B cell (primary cell): ENCODE measurements around the gene MYOD1. TPM values are rescaled to one million over a fixed set of nuclear protein-coding genes. Genes with fewer than 3 reads are reported as not detected.

Experiments used
- ATAC-seq: fragments of 200-7000 bp; cut with Tn5 transposase; one replicate; pipeline ENCODE4 v1.10.0; 2021; ENCODE audit warnings: low read depth, mild to moderate bottlenecking, moderate number of reproducible peaks, moderate library complexity
- CTCF ChIA-PET: fragments of 350-600 bp; sonication (Branson Sonifier 250); formaldehyde crosslinking; loops from one replicate; lab custom pipeline; 2021; ENCODE audit warnings: antibody characterized with exemption, inconsistent platforms; lab: Charles Lee
- POLR2A ChIA-PET: fragments of 350-600 bp; sonication (Branson Sonifier 250); formaldehyde crosslinking; loops from one replicate; lab custom pipeline; 2021; ENCODE audit warnings: antibody characterized with exemption; lab: Charles Lee
- DNase-seq: peaks from one replicate; pipeline ENCODE4 v3.0.0; 2013
- H2AFZ ChIP-seq: 2 replicates; pipeline ENCODE4 v1.6.1; 2012; ENCODE audit warnings: mild to moderate bottlenecking, low read depth, low read length; ENCODE audit not compliant: insufficient read depth, poor library complexity, severe bottlenecking
- H3K27ac ChIP-seq, 2 donors: 1 replicate in 1 of 2; 2 replicates in 1 of 2; pipeline ENCODE4 v1.5.1; 2012 to 2013; ENCODE audit warnings: low read length in 2 of 2, mild to moderate bottlenecking in 2 of 2, moderate library complexity in 1 of 2
- H3K27me3 ChIP-seq, 4 experiments: fragments of 200-600 bp in 1 of 4; sonication (generic) in 1 of 4; replicated peaks in 1 of 4; 1 replicate in 2 of 4; 2 replicates in 2 of 4; pipeline versions ENCODE4 v1.6.1 to v1.7.0; 2013 to 2016; ENCODE audit warnings: low read length in 3 of 4, mild to moderate bottlenecking in 2 of 4, mixed read lengths in 1 of 4, moderate library complexity in 1 of 4; ENCODE audit not compliant: insufficient read depth in 4 of 4, control insufficient read depth in 3 of 4; ENCODE audit errors: control extremely low read depth in 1 of 4
- H3K36me3 ChIP-seq, 2 experiments: replicated peaks in 1 of 2; 1 replicate in 1 of 2; 2 replicates in 1 of 2; pipeline versions ENCODE4 v1.6.1 to v1.7.1; 2013; ENCODE audit warnings: low read length in 1 of 2; ENCODE audit not compliant: insufficient read depth in 2 of 2, control insufficient read depth in 1 of 2; ENCODE audit errors: control extremely low read depth in 1 of 2, extremely low read depth in 1 of 2
- H3K4me1 ChIP-seq, 2 donors: fragments of 200-600 bp in 1 of 2; sonication (generic) in 1 of 2; 1 replicate in 1 of 2; 2 replicates in 1 of 2; pipeline versions ENCODE4 v1.5.1 to v1.6.1; 2013 to 2017; ENCODE audit warnings: low read length in 2 of 2; ENCODE audit not compliant: control insufficient read depth in 2 of 2, insufficient read depth in 2 of 2
- H3K4me2 ChIP-seq: replicated peaks from 2 replicates; pipeline ENCODE3; 2012; ENCODE audit warnings: mild to moderate bottlenecking, low read depth, low read length; ENCODE audit not compliant: poor library complexity, severe bottlenecking
- H3K4me3 ChIP-seq, 5 experiments: fragments of 200-600 bp in 1 of 5; sonication (generic) in 1 of 5; 1 replicate in 3 of 5; 2 replicates in 2 of 5; pipeline versions ENCODE4 v1.5.1 to v1.7.0; 2011 to 2016; ENCODE audit warnings: low read length in 4 of 5, mild to moderate bottlenecking in 4 of 5, low read depth in 2 of 5, control low read depth in 1 of 5, moderate library complexity in 1 of 5; ENCODE audit not compliant: insufficient read depth in 1 of 5; ENCODE audit errors: control extremely low read depth in 1 of 5, extremely low read depth in 1 of 5
- H3K79me2 ChIP-seq: fragments of 200-600 bp; sonication (generic); one replicate; pipeline ENCODE4 v1.6.0; 2016; ENCODE audit warnings: low read length; ENCODE audit not compliant: control insufficient read depth, insufficient read depth
- H3K9ac ChIP-seq: fragments of 200-600 bp; sonication (generic); 2 replicates; pipeline ENCODE4 v1.6.1; 2017; ENCODE audit warnings: mild to moderate bottlenecking, low read length, moderate library complexity
- H3K9me3 ChIP-seq, 3 donors: one replicate each; pipeline versions ENCODE4 v1.6.1 to v1.7.1; 2013; ENCODE audit warnings: low read length in 2 of 3; ENCODE audit not compliant: control insufficient read depth in 2 of 3, insufficient read depth in 1 of 3; ENCODE audit errors: control extremely low read depth in 1 of 3
- H4K20me1 ChIP-seq: 2 replicates; pipeline ENCODE4 v1.6.0; 2012; ENCODE audit warnings: mild to moderate bottlenecking, low read length; ENCODE audit not compliant: insufficient read depth, control insufficient read depth, poor library complexity, severe bottlenecking
- H3K27ac Mint-ChIP-seq: one replicate; pipeline ENCODE4 v1.8.0; 2021; ENCODE audit warnings: mixed read lengths
- H3K27me3 Mint-ChIP-seq: one replicate; pipeline ENCODE4 v1.8.0; 2021; ENCODE audit warnings: mixed read lengths
- H3K4me1 Mint-ChIP-seq: one replicate; pipeline ENCODE4 v1.8.0; 2021; ENCODE audit warnings: mixed read lengths
- H3K4me3 Mint-ChIP-seq: one replicate; pipeline ENCODE4 v1.8.0; 2021; ENCODE audit warnings: mixed read lengths
- H3K9me3 Mint-ChIP-seq: one replicate; pipeline ENCODE4 v1.8.0; 2022; ENCODE audit warnings: mixed read lengths; ENCODE audit not compliant: insufficient read depth
- CTCF ChIP-seq: fragments of 200-600 bp; IDR thresholded peaks from one replicate; pipeline ENCODE4 v1.8.0; 2022; ENCODE audit warnings: antibody characterized with exemption, mild to moderate bottlenecking
- EZH2 ChIP-seq: IDR thresholded peaks from 2 replicates; pipeline ENCODE4 v1.6.1; 2012; ENCODE audit warnings: borderline replicate concordance, low read depth, mild to moderate bottlenecking, moderate library complexity, low read length; ENCODE audit not compliant: insufficient read depth, poor library complexity, severe bottlenecking
- WGBS: methylation state at CpG from one replicate; pipeline ENCODE4 v1.1.5; 2013; ENCODE audit warnings: missing lambda C conversion rate; ENCODE audit not compliant: insufficient coverage; 5-methylcytosine and 5-hydroxymethylcytosine counted together
- intact Hi-C: fragments of 100-400 bp; cut with micrococcal nuclease; formaldehyde crosslinking; loops from one replicate; pipeline ENCODE4 v1.10.0; 2022
- polyA plus RNA-seq: library from polyadenylated mRNA; depleted of rRNA; stranded (reverse); fragments of >200 nt; gene quantifications from 2 replicates; pipeline ENCODE4 v1.2.3, GENCODE V29; 2012
- total RNA-seq, 2 donors: library from RNA; stranded (reverse); fragments of 120-200 nt in 1 of 2; gene quantifications; 1 replicate in 1 of 2; 2 replicates in 1 of 2; pipeline versions ENCODE4 v1.2.3 to v1.2.4, GENCODE V29; 2013 to 2022

MYOD1 gene
- total and polyA plus RNA-seq, 2 donors (not counting 1 experiment from before 2014, with no cell fraction given), result not detected

- H3K27me3 Mint-ChIP-seq, result peaks cover 41% of the 10 kb centered on the region
- DNase-seq (no peak), ATAC-seq (no peak)
- H3K27ac ChIP-seq, result no peak overlapping the region
- H3K9ac ChIP-seq, result no peak overlapping the region
- H3K79me2 ChIP-seq, result no peaks in the 10 kb centered on the region
- no peaks in the 10 kb centered on the region for H4K20me1 ChIP-seq
- no peak overlapping the region for H3K4me2 ChIP-seq
- ChIA-PET CTCF (no interaction called here), POLR2A (no interaction called here)
- no peak overlapping the region for H2AFZ ChIP-seq
- H3K27ac Mint-ChIP-seq, result no peak overlapping the region
- 100% methylated on average over 1 of the region's 1 CpG for WGBS
- no peak for TF ChIP-seq CTCF
- TF ChIP-seq EZH2, result no peak
- no peaks in the 10 kb centered on the region for H3K4me1 ChIP-seq
- H3K4me3 Mint-ChIP-seq, result no peak overlapping the region
- no peak overlapping the region for H3K4me3 ChIP-seq
- peaks cover 14% of the 10 kb centered on the region for H3K9me3 Mint-ChIP-seq
- no peaks in the 10 kb centered on the region for H3K4me1 Mint-ChIP-seq
- no peaks in the 10 kb centered on the region for H3K36me3 ChIP-seq
- peaks cover 0 to 5% (median 0%) of the 10 kb centered on the region in 4 experiments for H3K27me3 ChIP-seq
- intact Hi-C loops, result no loop called here
- peaks cover 0 to 5% (median 0%) of the 10 kb centered on the region in 3 donors for H3K9me3 ChIP-seq
These were observed 45.4 kb upstream of the MYOD1 start for GRCh38 chr11:17673951-17674350.

GRCh38 chr11:17682848-17683247 is 36.5 kb upstream of the MYOD1 start:
- H3K27me3 ChIP-seq, result no peaks in the 10 kb centered on the region
- H3K4me1 ChIP-seq, result no peaks in the 10 kb centered on the region
- no peaks in the 10 kb centered on the region for H3K36me3 ChIP-seq
- H3K27ac ChIP-seq, result no peak overlapping the region
- no peak overlapping the region for H3K4me3 ChIP-seq
- CTCF ChIA-PET, result no interaction called here
- no peak overlapping the region for H3K4me3 Mint-ChIP-seq
- H3K9me3 Mint-ChIP-seq, result no peaks in the 10 kb centered on the region
- H3K9me3 ChIP-seq, result peaks cover 0 to 6% (median 0%) of the 10 kb centered on the region in 3 donors
- H3K4me1 Mint-ChIP-seq, result no peaks in the 10 kb centered on the region
- intact Hi-C loops, result no loop called here
- no peak for TF ChIP-seq EZH2
- TF ChIP-seq CTCF, result no peak
- no peak overlapping the region for H3K9ac ChIP-seq
- no peaks in the 10 kb centered on the region for H4K20me1 ChIP-seq
- no peak overlapping the region for H2AFZ ChIP-seq
- no peak overlapping the region for H3K4me2 ChIP-seq
- no peak overlapping the region for H3K27ac Mint-ChIP-seq
- DNase-seq (no peak), ATAC-seq (no peak)
- H3K79me2 ChIP-seq, result no peaks in the 10 kb centered on the region
- POLR2A ChIA-PET, result no interaction called here
- H3K27me3 Mint-ChIP-seq, result peaks cover 23% of the 10 kb centered on the region
